K562 (cell line): ENCODE data around the gene BIK. TPM values are rescaled to one million over a fixed set of nuclear protein-coding genes. Genes with fewer than 3 reads are reported as not detected.

ENCODE experiments used
- ATAC-seq: fragments of 200-7000 bp; cut with Tn5 transposase; 3 replicates; pipeline ENCODE4 v1.9.1; 2020; ENCODE audit warnings: moderate library complexity
- BruUV-seq: library from RNA; stranded (reverse); fragments of 400-500 nt; replicated peaks from 2 replicates; lab custom pipeline; 2021; lab: Mats Ljungman, UMichigan
- CTCF ChIA-PET: fragments of 300-600 bp; formaldehyde crosslinking; extraction: SDS; loops from one replicate; lab custom pipeline; 2021; ENCODE audit warnings: low intra/inter-chr PET ratio; lab: Yijun Ruan, JAX
- POLR2A ChIA-PET: fragments of 300-600, 350-650 bp; sonication (Branson Sonifier 250); formaldehyde crosslinking; extraction: SDS; loops from one replicate; lab custom pipeline; 2021; ENCODE audit warnings: antibody characterized with exemption, inconsistent platforms; lab: Yijun Ruan, JAX
- DNase-seq, 4 experiments: peaks; one replicate each; pipeline versions ENCODE4 v3.0.0 to v3.0.0-alpha.2; 2011 to 2018; ENCODE audit warnings: low spot score in 3 of 4, mixed read lengths in 3 of 4; ENCODE audit errors: extremely low read depth in 1 of 4
- FAIRE-seq: peaks from 2 replicates; lab custom pipeline; 2011; peaks lifted over from hg19 to GRCh38; lab: Jason Lieb, UNC
- H2AFZ ChIP-seq: 2 replicates; pipeline ENCODE4 v1.6.0; 2011; ENCODE audit warnings: low read depth, low read length, control low read depth, inconsistent platforms
- H3K27ac ChIP-seq: fragments of 200-600 bp; 3 replicates; pipeline ENCODE4 v1.8.0; 2011; ENCODE audit warnings: low read depth, mild to moderate bottlenecking, control low read depth, inconsistent platforms, low read length, moderate library complexity, mixed read lengths; ENCODE audit errors: extremely low read depth
- H3K27me3 ChIP-seq, 2 experiments: fragments of 300-600 bp in 1 of 2; 2 replicates in 1 of 2; 3 replicates in 1 of 2; pipeline versions ENCODE4 v1.6.0 to v1.8.0; 2011; ENCODE audit warnings: inconsistent platforms in 2 of 2, low read length in 2 of 2, mild to moderate bottlenecking in 1 of 2, mixed read lengths in 1 of 2, moderate library complexity in 1 of 2; ENCODE audit not compliant: control insufficient read depth in 2 of 2, insufficient read depth in 2 of 2
- H3K36me3 ChIP-seq: fragments of 300-600 bp; 3 replicates; pipeline ENCODE4 v1.8.0; 2011; ENCODE audit warnings: mild to moderate bottlenecking, low read length, inconsistent platforms; ENCODE audit not compliant: control insufficient read depth, insufficient read depth
- H3K4me1 ChIP-seq, 2 experiments: fragments of 200-600 bp in 1 of 2; replicated peaks in 1 of 2; 2 replicates in 1 of 2; 3 replicates in 1 of 2; pipeline versions ENCODE4 v1.5.1 to v1.8.0; 2011; ENCODE audit warnings: inconsistent platforms in 2 of 2, low read length in 2 of 2, mild to moderate bottlenecking in 1 of 2, mixed read lengths in 1 of 2, moderate library complexity in 1 of 2; ENCODE audit not compliant: control insufficient read depth in 2 of 2, insufficient read depth in 2 of 2
- H3K4me2 ChIP-seq: 2 replicates; pipeline ENCODE4 v1.6.1; 2011; ENCODE audit warnings: low read length, control low read depth, inconsistent platforms, mixed read lengths; ENCODE audit not compliant: insufficient read depth
- H3K4me3 ChIP-seq: fragments of 200-600 bp; sonication (generic), shearing (Covaris generic); 2 replicates; pipeline ENCODE4 v1.5.1; 2016; ENCODE audit warnings: control low read depth, inconsistent platforms
- H3K79me2 ChIP-seq: fragments of 200-600 bp; 3 replicates; pipeline ENCODE4 v1.8.0; 2011; ENCODE audit warnings: low read length, inconsistent platforms; ENCODE audit not compliant: control insufficient read depth, insufficient read depth
- H3K9ac ChIP-seq, 2 experiments: 2 replicates each; pipeline versions ENCODE4 v1.6.0 to v1.6.1; 2011; ENCODE audit warnings: low read depth in 2 of 2, low read length in 2 of 2, control low read depth in 1 of 2, inconsistent platforms in 1 of 2, mild to moderate bottlenecking in 1 of 2, mixed read lengths in 1 of 2; ENCODE audit not compliant: insufficient read depth in 1 of 2
- H3K9me1 ChIP-seq: one replicate; pipeline ENCODE4 v1.6.0; 2011; ENCODE audit warnings: inconsistent platforms, mild to moderate bottlenecking, low read length, moderate library complexity; ENCODE audit not compliant: control insufficient read depth, insufficient read depth
- H3K9me3 ChIP-seq: replicated peaks from 2 replicates; pipeline ENCODE4 v1.5.1; 2011; ENCODE audit warnings: low read depth, low read length, inconsistent platforms; ENCODE audit not compliant: control insufficient read depth, insufficient read depth
- H4K20me1 ChIP-seq: replicated peaks from 2 replicates; pipeline ENCODE4 v1.6.1; 2011; ENCODE audit warnings: low read length, inconsistent platforms, mixed read lengths; ENCODE audit not compliant: control insufficient read depth, insufficient read depth
- GTF2F1 ChIP-seq: IDR thresholded peaks from 2 replicates; pipeline ENCODE4 v1.6.1; 2011; ENCODE audit warnings: low read depth, low read length, improper control_type of control experiment
- NR1H2 ChIP-seq: sonication (generic); formaldehyde crosslinking; IDR thresholded peaks from 2 replicates; pipeline ENCODE4 v1.4.0; 2020; ENCODE audit warnings: mild to moderate bottlenecking, missing genetic modification reagents
- SAFB ChIP-seq: fragments of 200-400 bp; formaldehyde crosslinking; IDR thresholded peaks from 2 replicates; pipeline ENCODE4 v1.6.1; 2017; ENCODE audit warnings: low read depth, low read length, borderline replicate concordance
- TAF15 ChIP-seq: fragments of 200-400 bp; formaldehyde crosslinking; IDR thresholded peaks from 2 replicates; pipeline ENCODE4 v1.6.1; 2017; ENCODE audit warnings: mild to moderate bottlenecking, low read depth, low read length, moderate library complexity
- TBL1XR1 ChIP-seq, 2 experiments: IDR thresholded peaks; 2 replicates each; pipeline ENCODE4 v1.6.1; 2012; ENCODE audit warnings: improper control_type of control experiment in 2 of 2, low read length in 2 of 2, mild to moderate bottlenecking in 1 of 2
- TCF15 ChIP-seq: fragments of 250-450 bp; sonication (Bioruptor Pico); IDR thresholded peaks from 2 replicates; pipeline ENCODE4 v1.8.0; 2022; ENCODE audit warnings: moderate library complexity, mild to moderate bottlenecking, inconsistent platforms
- TEAD2 ChIP-seq: fragments of 450-650 bp; IDR thresholded peaks from 2 replicates; pipeline ENCODE4 v1.6.1; 2016; ENCODE audit warnings: missing genetic modification characterization, control low read depth, missing compliant biosample characterization
- ZNF224 ChIP-seq: sonication (generic); formaldehyde crosslinking; IDR thresholded peaks from 2 replicates; pipeline ENCODE4 v1.8.0; 2022; ENCODE audit warnings: mild to moderate bottlenecking, missing genetic modification reagents
- ZNF274 ChIP-seq: IDR thresholded peaks from 2 replicates; pipeline ENCODE4 v1.6.1; 2011; ENCODE audit warnings: low read depth, mild to moderate bottlenecking, low read length, moderate library complexity, borderline replicate concordance
- WGBS: fragments of 100-300 bp; shearing (Covaris generic); methylation state at CpG from one replicate; pipeline ENCODE4 v1.1.6; 2016; ENCODE audit warnings: low coverage, mixed read lengths; ENCODE audit not compliant: insufficient coverage; ENCODE audit errors: missing lambda C conversion rate; 5-methylcytosine and 5-hydroxymethylcytosine counted together
- in situ Hi-C: fragments of 300-500 bp; cut with MboI; formaldehyde crosslinking; loops from 4 replicates; pipeline ENCODE4 v1.15.0; 2018; ENCODE audit warnings: inconsistent platforms, mixed read lengths
- intact Hi-C: fragments of 100-400 bp; cut with micrococcal nuclease; formaldehyde crosslinking; loops from 2 replicates; pipeline ENCODE4 v1.14.2; 2022
- polyA plus RNA-seq, 8 experiments: library from polyadenylated mRNA; depleted of rRNA in 4 of 8; stranded (reverse) in 5 of 8; unstranded in 3 of 8; fragments of >200 nt; fragmentation: Nextera tagmentation in 2 of 8; fragmentation: Illumina TruSeq in 1 of 8; extraction: Ambion mirVana in 2 of 8; extraction: Trizol in 1 of 8; gene quantifications; 2 replicates each; pipeline versions ENCODE4 v1.2.1 to v1.2.3, GENCODE V29; 2011 to 2014; ENCODE audit warnings: inconsistent platforms in 1 of 8, missing spikeins in 1 of 8
- total RNA-seq, 7 experiments: library from RNA; depleted of rRNA in 6 of 7; stranded (reverse); fragments of >200 nt in 6 of 7; fragmentation: Illumina TruSeq in 2 of 7; extraction: Trizol in 2 of 7; gene quantifications; 2 replicates each; pipeline versions ENCODE4 v1.2.1 to v1.2.3, GENCODE V29; 2011 to 2021; ENCODE audit warnings: low replicate concordance in 1 of 7

The BIK gene
- total and polyA plus RNA-seq, 9 of the 15 experiments (the other 6 are each of a cell fraction or from before 2014, with no cell fraction given), result 0.08 to 0.23 (median 0.18) TPM; not detected in 4

- H3K4me3 ChIP-seq, result no peak overlapping the region
- no peak overlapping the region for H3K9ac ChIP-seq
- POLR2A ChIA-PET, result interaction anchor here (0.8 to 1.5 kb wide), 4 partner anchors 10 to 26 kb away, joined by 3 to 7 read pairs (median 5); no protein-coding TSS in a partner anchor
- no peaks in the 10 kb centered on the region for H3K27me3 ChIP-seq
- peaks cover 80% of the 10 kb centered on the region for H3K36me3 ChIP-seq
- no peak overlapping the region for H2AFZ ChIP-seq
- CTCF ChIA-PET, result no interaction called here
- ATAC-seq (no peak), FAIRE-seq (no peak), DNase-seq (no peak)
- H3K9me3 ChIP-seq, result no peaks in the 10 kb centered on the region
- no peaks in the 10 kb centered on the region for H4K20me1 ChIP-seq
- in situ Hi-C loops (no loop called here), intact Hi-C loops (no loop called here)
- H3K4me2 ChIP-seq, result no peak overlapping the region
- H3K79me2 ChIP-seq, result no peaks in the 10 kb centered on the region
- TF ChIP-seq TBL1XR1 (IDR thresholded peaks at IDR 0.05; ENCODE audit: low read length in 2 of 2), result no peak
- TF ChIP-seq ZNF274, result no peak
- TF ChIP-seq GTF2F1, result no peak
- TF ChIP-seq ZNF224 (CRISPR knock-in tag), result no peak
- no peak for TF ChIP-seq TAF15
- TF ChIP-seq NR1H2 (CRISPR knock-in tag), result no peak
- no peak for TF ChIP-seq TCF15 (CRISPR knock-in tag)
- TF ChIP-seq SAFB, result no peak
- TF ChIP-seq TEAD2 (tag), result no peak
- BruUV-seq, result no TSS peak
- 87% methylated on average over 8 of the region's 9 CpGs for WGBS
- peaks cover 3 to 53% of the 10 kb centered on the region in 2 experiments; a peak in 4 of 5 replicates for H3K4me1 ChIP-seq
- no peak overlapping the region for H3K27ac ChIP-seq
- H3K9me1 ChIP-seq, result no peaks in the 10 kb centered on the region
Observed at GRCh38 chr22:43170131-43170480, 59.6 kb downstream of the BIK start.
